Measurements from ENCODE around the gene CMTM1. TPM values are rescaled to one million over a fixed set of nuclear protein-coding genes. Genes with fewer than 3 reads are reported as not detected.

The CMTM1 gene
- total RNA-seq, 2 donors from 2014 or later = 7.2 to 11.6 TPM

- ATAC-seq (peak in 1 of 2 donors; percentile 77), DNase-seq (ENCODE audit: low spot score) (no peak)
- peak overlapping the region; percentile 42 for H3K4me3 Mint-ChIP-seq
- H3K36me3 Mint-ChIP-seq = peaks cover 8% of the 10 kb centered on the region
- H3K27me3 Mint-ChIP-seq = peaks cover 0 to 3% of the 10 kb centered on the region in 2 donors
- no peaks in the 10 kb centered on the region for H3K9me3 Mint-ChIP-seq
- peak overlapping the region; percentile 21 to 50 for H3K27ac Mint-ChIP-seq
- peaks cover 11 to 14% of the 10 kb centered on the region in 2 donors for H3K4me1 Mint-ChIP-seq (ENCODE audit: low read depth in 2 of 2)
These were observed 31.0 kb downstream of the CMTM1 start for GRCh38 chr16:66596986-66597848.

- H3K4me3 Mint-ChIP-seq = no peak overlapping the region
- no peak overlapping the region for H3K27ac Mint-ChIP-seq
- DNase-seq (ENCODE audit: low spot score) = no peak
- peaks cover 8% of the 10 kb centered on the region for H3K36me3 Mint-ChIP-seq
- H3K9me3 Mint-ChIP-seq = no peaks in the 10 kb centered on the region
- peaks cover 0 to 3% of the 10 kb centered on the region in 2 donors for H3K27me3 Mint-ChIP-seq
- ATAC-seq = peak; percentile 55 to 58
- H3K4me1 Mint-ChIP-seq (ENCODE audit: low read depth in 2 of 2) = peaks cover 14 to 17% of the 10 kb centered on the region in 2 donors
These were observed 31.9 kb downstream of the CMTM1 start for GRCh38 chr16:66598111-66598510.

- H3K4me1 Mint-ChIP-seq (ENCODE audit: low read depth in 2 of 2) = peaks cover 23 to 27% of the 10 kb centered on the region in 2 donors
- H3K27me3 Mint-ChIP-seq = peaks cover 0 to 3% of the 10 kb centered on the region in 2 donors
These were observed 33.5 kb downstream of the CMTM1 start for GRCh38 chr16:66599726-66600125.

GRCh38 chr16:66600477-66600876 lies 34.2 kb downstream of the CMTM1 start:
- Mint-ChIP-seq H3K27ac (no peak overlapping the region), H3K9me3 (no peaks in the 10 kb centered on the region), H3K27me3 (peaks cover 0 to 3% of the 10 kb centered on the region in 2 donors), H3K4me1 (ENCODE audit: low read depth in 2 of 2) (peaks cover 19 to 27% of the 10 kb centered on the region in 2 donors), H3K4me3 (no peak overlapping the region), H3K36me3 (peaks cover 8% of the 10 kb centered on the region)
- no peak for ATAC-seq
- DNase-seq (ENCODE audit: low spot score) = no peak

More at GRCh38 chr16:66599726-66600125, 33.5 kb downstream of the CMTM1 start:
- ATAC-seq (no peak), DNase-seq (ENCODE audit: low spot score) (no peak)
- Mint-ChIP-seq H3K9me3 (no peaks in the 10 kb centered on the region), H3K4me3 (no peak overlapping the region), H3K36me3 (peaks cover 8% of the 10 kb centered on the region), H3K27ac (no peak overlapping the region)

GRCh38 chr16:66601471-66601870 lies 35.2 kb downstream of the CMTM1 start:
- H3K4me3 Mint-ChIP-seq = no peak overlapping the region
- no peak for DNase-seq (ENCODE audit: low spot score)
- H3K36me3 Mint-ChIP-seq = peaks cover 8% of the 10 kb centered on the region
- ATAC-seq = no peak
- peaks cover 0 to 3% of the 10 kb centered on the region in 2 donors for H3K27me3 Mint-ChIP-seq
- H3K9me3 Mint-ChIP-seq = no peaks in the 10 kb centered on the region
- no peak overlapping the region for H3K27ac Mint-ChIP-seq
- H3K4me1 Mint-ChIP-seq (ENCODE audit: low read depth in 2 of 2) = peaks cover 25 to 33% of the 10 kb centered on the region in 2 donors

- H3K9me3 Mint-ChIP-seq = no peaks in the 10 kb centered on the region
- peaks cover 8% of the 10 kb centered on the region for H3K36me3 Mint-ChIP-seq
- DNase-seq (ENCODE audit: low spot score) (peak; percentile 76), ATAC-seq (peak; percentile 34 to 58)
- H3K27ac Mint-ChIP-seq = peak overlapping the region; percentile 84 to 89
- H3K4me1 Mint-ChIP-seq (ENCODE audit: low read depth in 2 of 2) = peaks cover 24 to 29% of the 10 kb centered on the region in 2 donors
- H3K27me3 Mint-ChIP-seq = no peaks in the 10 kb centered on the region
- peak overlapping the region; percentile 80 for H3K4me3 Mint-ChIP-seq
These were observed 37.5 kb downstream of the CMTM1 start for GRCh38 chr16:66603537-66604375.

GRCh38 chr16:66604376-66605176 lies 38.3 kb downstream of the CMTM1 start, which contains the start of gene CMTM3:
CMTM3 (plus strand) TSS chr16:66604704; CDS start chr16:66604806, 102 bp downstream.
- Mint-ChIP-seq H3K4me1 (ENCODE audit: low read depth in 2 of 2) (peaks cover 24 to 29% of the 10 kb centered on the region in 2 donors), H3K4me3 (peak within 1 kb of the TSS; percentile 82), H3K27ac (peak within 1 kb of the TSS; percentile 84 to 89), H3K9me3 (no peaks in the 10 kb centered on the region), H3K36me3 (peaks cover 8% of the 10 kb centered on the region), H3K27me3 (no peaks in the 10 kb centered on the region)
- DNase-seq (ENCODE audit: low spot score) (peak; percentile 82), ATAC-seq (peak; percentile 80 to 89)

GRCh38 chr16:66605177-66605978 lies 39.1 kb downstream of the CMTM1 start:
- Mint-ChIP-seq H3K27ac (peak overlapping the region; percentile 67 to 75), H3K4me1 (ENCODE audit: low read depth in 2 of 2) (peaks cover 29% of the 10 kb centered on the region in 2 donors), H3K4me3 (peak overlapping the region; percentile 82), H3K36me3 (peaks cover 8% of the 10 kb centered on the region), H3K27me3 (no peaks in the 10 kb centered on the region), H3K9me3 (no peaks in the 10 kb centered on the region)
- DNase-seq (ENCODE audit: low spot score) = no peak
- peak; percentile 65 to 75 for ATAC-seq

- Mint-ChIP-seq H3K9me3 (no peaks in the 10 kb centered on the region), H3K4me3 (peak overlapping the region; percentile 82), H3K27ac (peak overlapping the region; percentile 67 to 75), H3K36me3 (no peaks in the 10 kb centered on the region), H3K4me1 (ENCODE audit: low read depth in 2 of 2) (peaks cover 26 to 29% of the 10 kb centered on the region in 2 donors), H3K27me3 (no peaks in the 10 kb centered on the region)
- ATAC-seq (no peak), DNase-seq (ENCODE audit: low spot score) (no peak)
These were observed 39.9 kb downstream of the CMTM1 start for GRCh38 chr16:66605979-66606751.

- Mint-ChIP-seq H3K9me3 (no peaks in the 10 kb centered on the region), H3K27me3 (no peaks in the 10 kb centered on the region), H3K36me3 (no peaks in the 10 kb centered on the region), H3K27ac (peak overlapping the region in 1 of 2 donors; percentile 18), H3K4me3 (no peak overlapping the region), H3K4me1 (ENCODE audit: low read depth in 2 of 2) (peaks cover 22 to 25% of the 10 kb centered on the region in 2 donors)
- DNase-seq (ENCODE audit: low spot score) (peak; percentile 84), ATAC-seq (peak; percentile 34 to 35)
These were observed 42.3 kb downstream of the CMTM1 start for GRCh38 chr16:66608241-66609138.

- ATAC-seq = no peak
These were observed 42.9 kb downstream of the CMTM1 start for GRCh38 chr16:66609139-66609510.

More at GRCh38 chr16:66609139-66609510, 42.9 kb downstream of the CMTM1 start:
- H3K27me3 Mint-ChIP-seq = no peaks in the 10 kb centered on the region
- H3K4me1 Mint-ChIP-seq (ENCODE audit: low read depth in 2 of 2) = peaks cover 15 to 19% of the 10 kb centered on the region in 2 donors
- H3K9me3 Mint-ChIP-seq = no peaks in the 10 kb centered on the region
- H3K4me3 Mint-ChIP-seq = no peak overlapping the region
- no peak overlapping the region for H3K27ac Mint-ChIP-seq
- no peak for DNase-seq (ENCODE audit: low spot score)
- no peaks in the 10 kb centered on the region for H3K36me3 Mint-ChIP-seq

Data from natural killer cell treated with Interleukin-12 subunit alpha and Interleukin-12 subunit beta and Interleukin-15 and Interleukin-18, amount 100 ng/mL, for 72 hours (primary cell).